Smooth muscle cell (in vitro differentiated cells): ENCODE data around the gene CEP170B. TPM values are rescaled to one million over a fixed set of nuclear protein-coding genes. Genes with fewer than 3 reads are reported as not detected.

ENCODE experiments used
- DNase-seq: peaks from one replicate; lab custom pipeline; 2025; ENCODE audit not compliant: unreplicated experiment; lab: John Stamatoyannopoulos, UW
- H2AFZ ChIP-seq: fragments of 200-600 bp; sonication (generic); 2 replicates; pipeline ENCODE4 v1.6.0; 2016; ENCODE audit warnings: antibody characterized with exemption, low read depth, mild to moderate bottlenecking
- H3F3A ChIP-seq: fragments of 200-600 bp; sonication (generic); 2 replicates; pipeline ENCODE4 v1.6.0; 2017; ENCODE audit warnings: antibody characterized with exemption, low read depth
- H3K27ac ChIP-seq: fragments of 200-600 bp; sonication (generic); 2 replicates; pipeline ENCODE4 v1.5.1; 2016; ENCODE audit warnings: low read depth, mild to moderate bottlenecking
- H3K27me3 ChIP-seq: fragments of 200-600 bp; sonication (generic); 2 replicates; pipeline ENCODE4 v1.6.1; 2016; ENCODE audit warnings: low read depth, mild to moderate bottlenecking
- H3K36me3 ChIP-seq: fragments of 200-600 bp; sonication (generic); 2 replicates; pipeline ENCODE4 v1.5.1; 2016; ENCODE audit warnings: low read depth
- H3K4me1 ChIP-seq: fragments of 200-600 bp; sonication (generic); 2 replicates; pipeline ENCODE4 v1.5.1; 2016; ENCODE audit warnings: low read depth
- H3K4me2 ChIP-seq: fragments of 200-600 bp; sonication (generic); 2 replicates; pipeline ENCODE4 v1.6.0; 2016; ENCODE audit warnings: mild to moderate bottlenecking
- H3K4me3 ChIP-seq: fragments of 200-600 bp; sonication (generic); 2 replicates; pipeline ENCODE4 v1.5.1; 2016; ENCODE audit warnings: mild to moderate bottlenecking
- H3K79me2 ChIP-seq: fragments of 200-600 bp; sonication (generic); 2 replicates; pipeline ENCODE4 v1.6.0; 2016; ENCODE audit warnings: low read depth, mild to moderate bottlenecking
- H3K9ac ChIP-seq: fragments of 200-600 bp; sonication (generic); 2 replicates; pipeline ENCODE4 v1.6.0; 2016; ENCODE audit warnings: low read depth
- H3K9me3 ChIP-seq: fragments of 200-600 bp; sonication (generic); replicated peaks from 2 replicates; pipeline ENCODE4 v1.5.1; 2016; ENCODE audit warnings: low read depth
- H4K20me1 ChIP-seq: fragments of 200-600 bp; sonication (generic); 2 replicates; pipeline ENCODE4 v1.6.0; 2016; ENCODE audit warnings: low read depth
- CTCF ChIP-seq: fragments of 200-600 bp; sonication (generic); IDR thresholded peaks from 2 replicates; pipeline ENCODE4 v1.5.1; 2017; ENCODE audit warnings: borderline replicate concordance, mild to moderate bottlenecking, antibody characterized with exemption; ENCODE audit not compliant: insufficient read depth, poor library complexity, severe bottlenecking
- WGBS: methylation state at CpG from one replicate; pipeline ENCODE4 v1.1.7; 2016; ENCODE audit warnings: low lambda C conversion rate; 5-methylcytosine and 5-hydroxymethylcytosine counted together
- polyA plus RNA-seq: library from polyadenylated mRNA; unstranded; fragments of >200 nt; fragmentation: Nextera tagmentation; extraction: Ambion mirVana; gene quantifications from 2 replicates; pipeline ENCODE4 v1.2.1, GENCODE V29; 2016
- total RNA-seq: library from RNA; depleted of rRNA; stranded (reverse); fragments of >200 nt; gene quantifications from 2 replicates; pipeline ENCODE4 v1.2.3, GENCODE V29; 2014

The CEP170B gene
- total and polyA plus RNA-seq, 2 experiments from 2014 or later: 5.9 to 9.8 TPM

- Histone ChIP-seq H3K4me2 (no peak overlapping the region), H2AFZ (no peak overlapping the region), H3F3A (no peaks in the 10 kb centered on the region), H3K4me3 (no peak overlapping the region), H3K36me3 (no peaks in the 10 kb centered on the region), H3K9ac (no peak overlapping the region), H3K27ac (no peak overlapping the region), H4K20me1 (peaks cover 50% of the 10 kb centered on the region), H3K27me3 (no peaks in the 10 kb centered on the region), H3K4me1 (no peaks in the 10 kb centered on the region), H3K79me2 (no peaks in the 10 kb centered on the region), H3K9me3 (no peaks in the 10 kb centered on the region)
- TF ChIP-seq CTCF: no peak
- 83% methylated on average over 7 of the region's 7 CpGs for WGBS
- no peak for DNase-seq
Observed at GRCh38 chr14:104880584-104881210, 15.6 kb downstream of the CEP170B start.

GRCh38 chr14:104881369-104881979 is 16.4 kb downstream of the CEP170B start:
- Histone ChIP-seq H3K27me3 (no peaks in the 10 kb centered on the region), H3K36me3 (no peaks in the 10 kb centered on the region), H2AFZ (no peak overlapping the region), H3K4me3 (no peak overlapping the region), H3K4me2 (no peak overlapping the region), H3K4me1 (no peaks in the 10 kb centered on the region), H3K9me3 (no peaks in the 10 kb centered on the region), H3F3A (no peaks in the 10 kb centered on the region), H3K79me2 (no peaks in the 10 kb centered on the region), H3K27ac (no peak overlapping the region), H3K9ac (no peak overlapping the region), H4K20me1 (peaks cover 42% of the 10 kb centered on the region)
- WGBS: 77% methylated on average over 13 of the region's 13 CpGs
- no peak for DNase-seq
- TF ChIP-seq CTCF: no peak

- no peaks in the 10 kb centered on the region for H3F3A ChIP-seq
- H3K4me3 ChIP-seq: no peak overlapping the region
- H3K27ac ChIP-seq: no peak overlapping the region
- no peaks in the 10 kb centered on the region for H3K9me3 ChIP-seq
- H3K79me2 ChIP-seq: no peaks in the 10 kb centered on the region
- H3K4me1 ChIP-seq: no peaks in the 10 kb centered on the region
- no peak overlapping the region for H3K9ac ChIP-seq
- no peak overlapping the region for H3K4me2 ChIP-seq
- no peaks in the 10 kb centered on the region for H3K27me3 ChIP-seq
- WGBS: 75% methylated on average over 13 of the region's 13 CpGs
- no peaks in the 10 kb centered on the region for H3K36me3 ChIP-seq
- no peak for DNase-seq
- H2AFZ ChIP-seq: no peak overlapping the region
- no peak for TF ChIP-seq CTCF
- peaks cover 32% of the 10 kb centered on the region for H4K20me1 ChIP-seq
Observed at GRCh38 chr14:104882325-104882973, 17.4 kb downstream of the CEP170B start.
